GM18861 (cell line): ENCODE measurements around the gene ZNHIT1.
A peak's percentile ranks its signal among the peaks of the same experiment; 100 is the strongest.

ENCODE experiments used
- ATAC-seq: cut with Tn5 transposase; IDR thresholded peaks from one replicate; pipeline ENCODE4 v1.9.1; 2021; ENCODE audit not compliant: unreplicated experiment

ZNHIT1 gene

GRCh38 chr7:101217388-101218235 is at the start of gene ZNHIT1, which contains the start of gene PLOD3:
TSS of gene ZNHIT1 (plus strand) at chr7:101218165. CDS start at chr7:101218196, 31 bp downstream.
TSS of gene PLOD3 (minus strand) at chr7:101217581. CDS start at chr7:101217274, 307 bp downstream.
- peak; percentile 63 for ATAC-seq

- no peak for ATAC-seq
Observed at GRCh38 chr7:101168412-101169049, 49.4 kb upstream of the ZNHIT1 start.

DNA sequence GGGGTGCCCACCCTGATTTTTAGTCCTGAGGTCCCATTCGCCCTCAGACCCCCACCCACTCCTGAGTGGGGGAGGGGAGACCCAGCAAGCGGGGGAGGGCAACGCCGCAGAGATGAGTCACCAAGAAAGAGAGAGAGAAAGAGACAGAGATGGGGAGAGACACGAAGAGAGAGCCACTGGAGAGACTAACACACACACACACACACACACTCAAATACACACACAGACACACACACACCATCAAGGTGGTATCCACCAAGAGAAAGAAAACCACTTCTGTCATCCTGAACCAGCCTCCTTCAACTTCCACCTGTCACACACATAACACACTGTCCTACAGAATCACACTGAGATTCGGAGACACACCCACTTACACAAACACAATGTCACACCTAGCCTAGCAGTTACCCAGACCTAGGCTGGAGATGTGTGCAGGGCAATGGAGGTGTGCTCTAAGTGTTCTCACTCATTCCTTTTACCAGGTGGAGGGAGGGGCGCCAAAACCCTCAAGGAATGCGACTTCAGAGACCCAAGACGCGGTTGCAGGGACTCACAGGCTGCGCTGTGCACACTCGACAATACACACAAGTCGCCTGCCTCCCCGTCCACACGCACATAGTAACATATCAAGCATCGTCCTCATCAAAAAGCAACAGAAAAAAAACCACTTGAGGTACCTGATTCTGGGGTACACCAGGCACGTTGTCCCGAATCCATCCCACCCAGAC is 48.7 kb upstream of the ZNHIT1 start:
- ATAC-seq, result no peak

DNA sequence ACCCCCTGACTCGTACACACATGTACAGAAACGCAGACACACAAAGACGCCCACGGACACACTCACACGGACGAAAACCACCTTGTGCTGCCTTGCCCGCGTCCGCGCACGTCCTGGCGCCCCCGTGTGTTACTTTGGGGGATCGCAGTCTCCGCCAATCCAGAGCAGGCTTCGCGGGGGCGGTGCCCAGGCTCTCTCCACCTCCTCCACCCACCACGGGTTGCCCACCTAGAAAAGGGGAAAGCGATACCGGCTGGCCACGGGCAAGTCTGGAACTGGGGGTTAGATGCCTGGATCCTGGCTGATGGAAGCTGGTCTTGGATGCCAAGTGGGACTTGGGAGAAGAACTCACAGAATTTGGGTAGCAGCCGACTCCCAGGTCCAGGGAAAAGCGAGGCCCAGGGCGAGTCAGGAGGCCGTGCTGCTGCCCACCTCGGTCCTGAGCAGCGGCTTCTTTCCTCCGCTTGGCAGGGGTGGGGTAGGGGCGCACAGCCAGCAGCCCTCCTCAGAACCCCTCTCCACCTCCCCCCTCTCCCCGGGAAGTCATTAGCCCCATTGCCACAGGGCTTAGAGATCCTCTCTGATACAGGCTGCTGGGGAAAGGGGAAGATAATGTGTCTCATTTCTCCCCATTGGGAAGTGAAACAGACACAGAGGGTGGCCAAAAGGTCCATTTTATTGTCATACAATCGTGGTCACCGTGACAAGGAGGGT is 48.0 kb upstream of the ZNHIT1 start:
- no peak for ATAC-seq

GRCh38 chr7:101170617-101171441 is 47.1 kb upstream of the ZNHIT1 start:
- ATAC-seq, result no peak

GRCh38 chr7:101171442-101171837 is 46.5 kb upstream of the ZNHIT1 start:
- no peak for ATAC-seq

- ATAC-seq, result no peak
Observed at GRCh38 chr7:101172005-101172853, 45.7 kb upstream of the ZNHIT1 start.

DNA sequence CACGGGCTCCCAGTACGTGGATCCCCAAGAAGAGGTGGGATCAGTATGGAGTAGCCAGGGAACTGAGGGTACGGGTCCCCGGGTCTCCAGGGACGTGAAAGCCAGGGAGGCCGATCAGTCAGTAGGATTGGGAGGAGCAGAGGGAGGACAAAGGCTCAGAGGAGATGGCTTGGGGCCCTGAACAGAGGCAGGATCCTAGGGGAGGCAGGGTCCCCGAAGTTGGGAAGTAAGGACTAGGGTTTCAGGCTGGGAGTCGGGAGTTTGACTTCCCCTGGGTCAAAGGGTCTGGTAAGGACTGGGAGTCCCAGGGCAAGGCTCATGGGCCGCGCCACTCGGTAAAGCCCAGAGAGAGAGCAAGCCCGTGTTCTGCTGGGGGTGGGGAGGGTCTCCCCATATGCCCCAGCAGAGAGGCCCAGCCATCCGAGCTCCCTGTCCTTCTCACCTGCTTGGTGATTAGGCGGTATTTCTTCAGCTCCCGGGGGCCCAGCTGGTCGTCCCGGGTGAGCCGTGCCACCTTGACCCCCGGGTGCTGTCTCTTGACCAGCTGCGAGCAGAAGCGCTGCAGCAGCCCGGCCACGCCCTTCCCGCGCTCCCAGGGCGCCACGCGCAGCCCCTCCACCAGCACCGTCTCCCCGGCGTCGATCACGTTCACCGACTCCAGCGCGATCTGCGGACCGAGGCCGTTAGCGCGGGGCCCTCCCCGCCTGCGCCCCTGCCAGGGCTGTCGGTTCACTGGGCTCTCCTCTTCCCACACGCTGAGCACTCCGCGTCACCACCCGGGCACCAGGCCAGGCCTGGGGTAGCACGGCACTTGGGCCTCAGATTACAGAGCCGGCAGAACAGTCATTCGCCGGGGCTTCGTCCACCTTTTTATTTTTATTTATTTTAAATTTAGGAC is 44.9 kb upstream of the ZNHIT1 start:
- ATAC-seq, result no peak

DNA sequence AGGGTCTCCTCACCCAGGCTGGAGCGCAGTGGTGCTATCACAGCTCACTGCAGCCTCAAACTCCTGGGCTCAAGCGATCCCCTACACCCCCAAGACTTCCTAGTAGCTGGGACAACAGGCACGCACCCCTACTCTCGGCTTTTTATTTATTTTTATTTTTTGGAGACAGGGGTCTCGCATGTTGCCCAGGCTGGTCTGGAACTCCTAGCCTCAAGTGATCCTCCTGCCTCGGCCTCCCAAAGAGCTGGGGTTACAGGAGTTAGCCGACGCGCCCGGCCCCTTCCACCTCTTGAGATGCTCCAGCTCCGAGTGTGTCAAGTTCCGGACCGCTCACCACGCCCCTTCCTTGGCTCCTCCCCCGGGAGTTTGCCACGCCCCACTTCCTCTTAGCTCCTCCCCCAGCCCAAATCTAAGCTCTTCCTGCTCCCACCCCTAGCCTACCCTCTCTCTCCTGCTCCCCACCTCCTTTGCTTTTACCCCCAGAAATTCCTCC is 44.2 kb upstream of the ZNHIT1 start:
- ATAC-seq, result no peak

DNA sequence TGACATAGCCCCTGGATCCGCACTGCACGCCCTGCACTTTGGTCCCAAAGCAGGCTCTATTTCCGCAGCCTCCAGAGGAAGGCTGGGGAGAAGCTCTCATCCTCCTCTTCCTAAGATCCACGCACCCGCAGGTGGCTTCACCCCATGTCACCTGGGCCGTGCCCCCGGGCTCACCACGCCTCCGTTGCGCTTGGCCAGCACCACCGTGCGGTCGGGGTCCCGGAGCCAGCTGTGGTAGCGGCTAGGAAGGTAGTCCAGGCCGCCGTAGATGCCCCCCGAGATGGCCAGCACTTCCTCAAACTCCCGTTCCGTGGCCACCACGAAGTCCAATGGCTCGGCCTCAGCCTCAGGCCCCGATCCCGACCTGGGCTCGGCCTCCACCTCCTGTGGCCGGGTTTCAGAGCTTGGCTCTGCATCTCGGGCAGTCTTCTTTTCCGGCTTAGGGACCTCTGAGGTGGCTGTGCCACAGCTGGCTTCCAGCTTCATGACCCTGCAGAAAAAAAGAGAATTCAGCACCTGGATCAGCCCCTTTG is 43.6 kb upstream of the ZNHIT1 start:
- no peak for ATAC-seq

GRCh38 chr7:101175664-101176063 is 42.3 kb upstream of the ZNHIT1 start:
- no peak for ATAC-seq

GRCh38 chr7:101177644-101178043 is 40.3 kb upstream of the ZNHIT1 start:
- no peak for ATAC-seq

- ATAC-seq, result no peak
Observed at GRCh38 chr7:101179117-101179516, 38.8 kb upstream of the ZNHIT1 start.

DNA sequence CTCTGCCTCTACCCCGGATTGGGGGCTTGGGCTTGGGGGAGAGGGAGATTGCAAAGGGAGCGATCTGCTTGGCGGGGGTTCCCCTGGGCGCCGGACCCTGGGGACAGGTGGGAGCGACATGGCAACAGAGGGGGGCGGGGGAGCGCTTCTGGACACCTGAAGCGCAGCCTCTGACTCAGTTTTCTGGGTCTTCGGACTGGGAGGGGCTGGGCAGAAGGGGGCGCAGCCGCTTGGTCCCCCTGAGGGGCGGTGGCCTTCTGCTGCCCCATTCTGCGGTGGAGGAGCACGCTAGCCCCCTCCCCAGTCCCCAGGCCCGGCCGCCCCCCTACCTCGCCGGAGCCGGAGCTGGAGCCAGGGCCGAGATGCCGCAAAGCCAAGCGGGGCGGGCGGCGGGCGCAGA is 38.3 kb upstream of the ZNHIT1 start:
- ATAC-seq, result no peak

DNA sequence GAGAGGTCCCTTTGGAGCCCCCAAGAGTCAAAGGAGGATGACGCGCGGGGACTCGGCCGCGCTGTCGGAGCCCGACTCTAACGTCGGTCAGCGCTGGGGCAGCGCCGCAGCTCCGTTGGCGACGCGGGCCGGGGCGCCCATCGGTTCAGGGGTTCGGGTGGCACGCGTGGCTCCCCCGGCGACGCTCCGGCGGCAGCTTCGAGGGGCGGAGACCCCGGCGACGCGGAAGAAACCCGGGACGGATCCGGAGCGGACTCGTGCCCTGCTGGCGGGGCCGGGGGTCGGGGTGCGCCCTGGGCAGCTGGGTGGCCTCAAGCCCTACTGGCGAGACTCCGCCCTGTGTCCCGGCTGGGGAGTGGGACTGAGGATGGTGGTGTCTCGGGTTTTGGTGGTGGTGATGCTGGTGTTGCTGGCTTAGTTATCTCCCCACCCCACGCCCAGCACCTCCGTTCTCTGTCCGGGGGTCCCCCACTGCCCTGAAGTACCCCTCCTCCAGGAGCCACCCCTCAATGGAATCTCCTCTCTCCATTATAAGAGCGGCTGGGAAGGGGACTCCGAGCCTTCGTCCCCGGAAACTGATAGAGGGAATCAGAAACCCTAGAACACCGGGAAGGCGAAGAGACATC is 37.7 kb upstream of the ZNHIT1 start, which contains the start of gene NAT16:
Gene NAT16, minus strand, starts transcription at position 164 of the 626 bp plus-strand sequence. CDS start 5,486 bp downstream, outside the sequence.
- no peak for ATAC-seq

GRCh38 chr7:101185258-101185839 is 32.6 kb upstream of the ZNHIT1 start:
- no peak for ATAC-seq

GRCh38 chr7:101186194-101186593 is 31.8 kb upstream of the ZNHIT1 start:
- no peak for ATAC-seq
